HepG2 (cell line): Measurements from ENCODE around the gene MYO18A. TPM values are rescaled to one million over a fixed set of nuclear protein-coding genes. Genes with fewer than 3 reads are reported as not detected.
A peak's percentile ranks its signal among the peaks of the same experiment; 100 is the strongest.

Experiments used
- HNRNPLL ChIP-seq: fragments of 200-400 bp; formaldehyde crosslinking; IDR thresholded peaks from 2 replicates; pipeline ENCODE4 v1.6.1; 2017; ENCODE audit warnings: mild to moderate bottlenecking, low read depth, low read length; ENCODE audit not compliant: poor library complexity, severe bottlenecking
- HOXA3 ChIP-seq: sonication (generic); formaldehyde crosslinking; IDR thresholded peaks from 2 replicates; pipeline ENCODE4 v1.5.0; 2020; ENCODE audit warnings: missing genetic modification reagents
- PBX2 ChIP-seq: IDR thresholded peaks from 2 replicates; pipeline ENCODE4 v1.6.1; 2016; ENCODE audit warnings: control low read depth
- STAG1 ChIP-seq: sonication (generic); formaldehyde crosslinking; IDR thresholded peaks from 2 replicates; pipeline ENCODE4 v1.4.0; 2020; ENCODE audit warnings: missing genetic modification reagents
- TAF15 ChIP-seq: fragments of 200-400 bp; formaldehyde crosslinking; IDR thresholded peaks from one replicate; pipeline ENCODE4 v1.6.1; 2018; ENCODE audit warnings: mild to moderate bottlenecking, low read depth, low read length; ENCODE audit not compliant: poor library complexity, severe bottlenecking
- TSC22D2 ChIP-seq: sonication (generic); formaldehyde crosslinking; IDR thresholded peaks from 2 replicates; pipeline ENCODE4 v1.5.1; 2020; ENCODE audit warnings: missing genetic modification reagents, mild to moderate bottlenecking, borderline replicate concordance
- ZNF101 ChIP-seq: sonication (generic); formaldehyde crosslinking; IDR thresholded peaks from 2 replicates; pipeline ENCODE4 v1.4.0; 2020; ENCODE audit warnings: mild to moderate bottlenecking, low read depth, missing genetic modification reagents, borderline replicate concordance
- ZNF121 ChIP-seq: sonication (generic); formaldehyde crosslinking; IDR thresholded peaks from 2 replicates; pipeline ENCODE4 v1.5.0; 2020; ENCODE audit warnings: mild to moderate bottlenecking, missing genetic modification reagents
- ZNF720 ChIP-seq: sonication (generic); formaldehyde crosslinking; IDR thresholded peaks from 2 replicates; pipeline ENCODE4 v1.4.0; 2020; ENCODE audit warnings: missing genetic modification reagents
- ZNF768 ChIP-seq: sonication (generic); formaldehyde crosslinking; IDR thresholded peaks from 2 replicates; pipeline ENCODE4 v1.4.0; 2020; ENCODE audit warnings: missing genetic modification reagents
- ZNF883 ChIP-seq: sonication (generic); formaldehyde crosslinking; IDR thresholded peaks from 2 replicates; pipeline ENCODE4 v1.5.1; 2020; ENCODE audit warnings: mild to moderate bottlenecking, missing genetic modification reagents; ENCODE audit errors: not compliant biosample characterization
- polyA plus RNA-seq, 8 experiments: library from polyadenylated mRNA; depleted of rRNA in 3 of 8; stranded (reverse) in 7 of 8; unstranded in 1 of 8; fragments of >200 nt; fragmentation: Illumina TruSeq in 4 of 8; extraction: Trizol in 4 of 8; gene quantifications; 2 replicates each; pipeline versions ENCODE4 v1.2.1 to v1.2.3, GENCODE V29; 2011 to 2016; ENCODE audit warnings: low read depth in 4 of 8, missing spikeins in 1 of 8, mixed read lengths in 1 of 8; ENCODE audit not compliant: insufficient read depth in 1 of 8
- total RNA-seq, 5 experiments: library from RNA; depleted of rRNA; stranded (reverse); fragments of >200 nt; fragmentation: Illumina TruSeq; extraction: Trizol; gene quantifications; 2 replicates each; pipeline ENCODE4 v1.2.3, GENCODE V29; 2016; ENCODE audit warnings: low read depth in 1 of 5
- TF ChIP-seq, protein P1 (sequence below): sonication (generic); formaldehyde crosslinking; IDR thresholded peaks from 2 replicates; pipeline ENCODE4 v1.5.0; 2020; ENCODE audit warnings: missing genetic modification reagents
- TF ChIP-seq, protein P2 (sequence below), 2 experiments: sonication (generic) in 1 of 2; formaldehyde crosslinking in 1 of 2; IDR thresholded peaks; 2 replicates each; pipeline versions ENCODE4 v1.4.0 to v1.6.1; 2018 to 2020; ENCODE audit warnings: missing genetic modification reagents in 2 of 2, borderline replicate concordance in 1 of 2, low read depth in 1 of 2, mild to moderate bottlenecking in 1 of 2, missing biosample characterization in 1 of 2
- TF ChIP-seq, protein P3 (sequence below): sonication (generic); formaldehyde crosslinking; IDR thresholded peaks from 2 replicates; pipeline ENCODE4 v1.5.1; 2020; ENCODE audit warnings: missing genetic modification reagents, mild to moderate bottlenecking, borderline replicate concordance
- TF ChIP-seq, protein P4 (sequence below): IDR thresholded peaks from 2 replicates; pipeline ENCODE4 v1.6.1; 2016; ENCODE audit warnings: low read depth, borderline replicate concordance
- TF ChIP-seq, protein P5 (sequence below): sonication (generic); formaldehyde crosslinking; IDR thresholded peaks from 2 replicates; pipeline ENCODE4 v1.4.0; 2020; ENCODE audit warnings: missing genetic modification reagents
- TF ChIP-seq, protein P6 (sequence below): sonication (generic); formaldehyde crosslinking; IDR thresholded peaks from 2 replicates; pipeline ENCODE4 v1.4.0; 2020; ENCODE audit warnings: missing genetic modification reagents; ENCODE audit errors: not compliant biosample characterization

MYO18A gene
- total and polyA plus RNA-seq, 2 of the 13 experiments (the other 11 are each of a cell fraction or from before 2014, with no cell fraction given), result 16.8 to 24.8 TPM

GRCh38 chr17:29180034-29180787 is at the start of gene MYO18A (continued):
- TF ChIP-seq TSC22D2 (CRISPR knock-in tag) (no peak), ZNF101 (CRISPR knock-in tag) (no peak), PBX2 (no peak), ZNF121 (CRISPR knock-in tag) (no peak), ZNF720 (CRISPR knock-in tag) (no peak), ZNF883 (CRISPR knock-in tag) (no peak), HNRNPLL (peak; percentile 51), TAF15 (peak; percentile 34), STAG1 (CRISPR knock-in tag) (peak; percentile 77), HOXA3 (CRISPR knock-in tag) (peak; percentile 45; the same call in 1 of the 2 replicates), ZNF768 (CRISPR knock-in tag) (peak; percentile 74; the same call in 1 of the 2 replicates)
- TF ChIP-seq, protein P1, sequence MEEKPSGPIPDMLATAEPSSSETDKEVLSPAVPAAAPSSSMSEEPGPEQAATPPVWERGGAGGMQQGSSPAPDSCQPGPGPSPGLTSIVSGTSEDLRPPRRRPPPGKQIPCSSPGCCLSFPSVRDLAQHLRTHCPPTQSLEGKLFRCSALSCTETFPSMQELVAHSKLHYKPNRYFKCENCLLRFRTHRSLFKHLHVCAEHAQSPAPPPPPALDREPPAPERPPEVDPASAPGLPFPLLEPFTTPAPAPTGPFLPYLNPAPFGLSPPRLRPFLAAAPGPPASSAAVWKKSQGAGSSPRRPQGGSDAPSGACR (CRISPR knock-in tag), result 0 out of 2 replicates have a peak, but pooled peaks have one; percentile 53
- TF ChIP-seq, protein P2, sequence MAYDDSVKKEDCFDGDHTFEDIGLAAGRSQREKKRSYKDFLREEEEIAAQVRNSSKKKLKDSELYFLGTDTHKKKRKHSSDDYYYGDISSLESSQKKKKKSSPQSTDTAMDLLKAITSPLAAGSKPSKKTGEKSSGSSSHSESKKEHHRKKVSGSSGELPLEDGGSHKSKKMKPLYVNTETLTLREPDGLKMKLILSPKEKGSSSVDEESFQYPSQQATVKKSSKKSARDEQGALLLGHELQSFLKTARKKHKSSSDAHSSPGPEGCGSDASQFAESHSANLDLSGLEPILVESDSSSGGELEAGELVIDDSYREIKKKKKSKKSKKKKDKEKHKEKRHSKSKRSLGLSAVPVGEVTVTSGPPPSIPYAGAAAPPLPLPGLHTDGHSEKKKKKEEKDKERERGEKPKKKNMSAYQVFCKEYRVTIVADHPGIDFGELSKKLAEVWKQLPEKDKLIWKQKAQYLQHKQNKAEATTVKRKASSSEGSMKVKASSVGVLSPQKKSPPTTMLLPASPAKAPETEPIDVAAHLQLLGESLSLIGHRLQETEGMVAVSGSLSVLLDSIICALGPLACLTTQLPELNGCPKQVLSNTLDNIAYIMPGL (CRISPR knock-in tag; IDR thresholded peaks at IDR 0.05; ENCODE audit: borderline replicate concordance in 1 of 2, low read depth in 1 of 2), result peak; percentile 92 to 95
- TF ChIP-seq, protein P3, sequence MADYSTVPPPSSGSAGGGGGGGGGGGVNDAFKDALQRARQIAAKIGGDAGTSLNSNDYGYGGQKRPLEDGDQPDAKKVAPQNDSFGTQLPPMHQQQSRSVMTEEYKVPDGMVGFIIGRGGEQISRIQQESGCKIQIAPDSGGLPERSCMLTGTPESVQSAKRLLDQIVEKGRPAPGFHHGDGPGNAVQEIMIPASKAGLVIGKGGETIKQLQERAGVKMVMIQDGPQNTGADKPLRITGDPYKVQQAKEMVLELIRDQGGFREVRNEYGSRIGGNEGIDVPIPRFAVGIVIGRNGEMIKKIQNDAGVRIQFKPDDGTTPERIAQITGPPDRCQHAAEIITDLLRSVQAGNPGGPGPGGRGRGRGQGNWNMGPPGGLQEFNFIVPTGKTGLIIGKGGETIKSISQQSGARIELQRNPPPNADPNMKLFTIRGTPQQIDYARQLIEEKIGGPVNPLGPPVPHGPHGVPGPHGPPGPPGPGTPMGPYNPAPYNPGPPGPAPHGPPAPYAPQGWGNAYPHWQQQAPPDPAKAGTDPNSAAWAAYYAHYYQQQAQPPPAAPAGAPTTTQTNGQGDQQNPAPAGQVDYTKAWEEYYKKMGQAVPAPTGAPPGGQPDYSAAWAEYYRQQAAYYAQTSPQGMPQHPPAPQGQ (CRISPR knock-in tag), result no peak
- TF ChIP-seq, protein P4, sequence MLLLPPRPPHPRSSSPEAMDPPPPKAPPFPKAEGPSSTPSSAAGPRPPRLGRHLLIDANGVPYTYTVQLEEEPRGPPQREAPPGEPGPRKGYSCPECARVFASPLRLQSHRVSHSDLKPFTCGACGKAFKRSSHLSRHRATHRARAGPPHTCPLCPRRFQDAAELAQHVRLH (CRISPR knock-in tag), result peak; percentile 55; the same call in 1 of the 2 replicates
- TF ChIP-seq, protein P5, sequence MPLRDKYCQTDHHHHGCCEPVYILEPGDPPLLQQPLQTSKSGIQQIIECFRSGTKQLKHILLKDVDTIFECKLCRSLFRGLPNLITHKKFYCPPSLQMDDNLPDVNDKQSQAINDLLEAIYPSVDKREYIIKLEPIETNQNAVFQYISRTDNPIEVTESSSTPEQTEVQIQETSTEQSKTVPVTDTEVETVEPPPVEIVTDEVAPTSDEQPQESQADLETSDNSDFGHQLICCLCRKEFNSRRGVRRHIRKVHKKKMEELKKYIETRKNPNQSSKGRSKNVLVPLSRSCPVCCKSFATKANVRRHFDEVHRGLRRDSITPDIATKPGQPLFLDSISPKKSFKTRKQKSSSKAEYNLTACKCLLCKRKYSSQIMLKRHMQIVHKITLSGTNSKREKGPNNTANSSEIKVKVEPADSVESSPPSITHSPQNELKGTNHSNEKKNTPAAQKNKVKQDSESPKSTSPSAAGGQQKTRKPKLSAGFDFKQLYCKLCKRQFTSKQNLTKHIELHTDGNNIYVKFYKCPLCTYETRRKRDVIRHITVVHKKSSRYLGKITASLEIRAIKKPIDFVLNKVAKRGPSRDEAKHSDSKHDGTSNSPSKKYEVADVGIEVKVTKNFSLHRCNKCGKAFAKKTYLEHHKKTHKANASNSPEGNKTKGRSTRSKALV (CRISPR knock-in tag), result 0 out of 2 replicates have a peak, but pooled peaks have one; percentile 53
- TF ChIP-seq, protein P6, sequence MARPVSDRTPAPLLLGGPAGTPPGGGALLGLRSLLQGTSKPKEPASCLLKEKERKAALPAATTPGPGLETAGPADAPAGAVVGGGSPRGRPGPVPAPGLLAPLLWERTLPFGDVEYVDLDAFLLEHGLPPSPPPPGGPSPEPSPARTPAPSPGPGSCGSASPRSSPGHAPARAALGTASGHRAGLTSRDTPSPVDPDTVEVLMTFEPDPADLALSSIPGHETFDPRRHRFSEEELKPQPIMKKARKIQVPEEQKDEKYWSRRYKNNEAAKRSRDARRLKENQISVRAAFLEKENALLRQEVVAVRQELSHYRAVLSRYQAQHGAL, result no peak
